Ascending aorta (tissue), 2 donors: Measurements from ENCODE around the gene SUPT20HL2. TPM values are rescaled to one million over a fixed set of nuclear protein-coding genes. Genes with fewer than 3 reads are reported as not detected.

Experiments used
- DNase-seq, 2 donors: peaks; one replicate each; pipeline ENCODE4 v3.0.0-alpha.2; 2019; ENCODE audit warnings: low spot score in 2 of 2
- H3K27ac ChIP-seq, 2 donors: fragments of 200-600 bp; sonication (generic); one replicate each; pipeline ENCODE4 v1.5.1; 2016 to 2017; ENCODE audit warnings: mild to moderate bottlenecking in 1 of 2
- H3K27me3 ChIP-seq: fragments of 200-600 bp; sonication (generic); one replicate; pipeline ENCODE4 v1.5.1; 2017
- H3K36me3 ChIP-seq, 2 donors: fragments of 200-600 bp; sonication (generic); one replicate each; pipeline ENCODE4 v1.5.1; 2016
- H3K4me1 ChIP-seq, 2 donors: fragments of 200-600 bp; sonication (generic); one replicate each; pipeline ENCODE4 v1.5.1; 2016 to 2017; ENCODE audit warnings: mild to moderate bottlenecking in 1 of 2
- H3K4me3 ChIP-seq, 2 donors: fragments of 200-600 bp; sonication (generic); one replicate each; pipeline ENCODE4 v1.5.1; 2016 to 2017; ENCODE audit warnings: mild to moderate bottlenecking in 1 of 2
- H3K9me3 ChIP-seq, 2 donors: fragments of 200-600 bp; sonication (generic); one replicate each; pipeline ENCODE4 v1.5.1; 2016
- intact Hi-C: fragments of 100-400 bp; cut with DNase I; formaldehyde crosslinking; loops from one replicate; pipeline ENCODE4 v1.15.1; 2023
- total RNA-seq: library from RNA; depleted of rRNA; stranded (reverse); fragments of >200 nt; gene quantifications from one replicate; pipeline ENCODE4 v1.1.0, GENCODE V29; 2016
- TF ChIP-seq, protein P1 (sequence below), 3 experiments: fragments of 200-600 bp in 2 of 3; fragments of 450-650 bp in 1 of 3; sonication (generic) in 2 of 3; IDR thresholded peaks; one replicate each; pipeline ENCODE4 v1.5.1; 2016 to 2019; ENCODE audit warnings: antibody characterized with exemption in 3 of 3, mild to moderate bottlenecking in 1 of 3, moderate library complexity in 1 of 3

SUPT20HL2 gene
- total RNA-seq, 1 donor from 2014 or later = 3.2 TPM

DNA sequence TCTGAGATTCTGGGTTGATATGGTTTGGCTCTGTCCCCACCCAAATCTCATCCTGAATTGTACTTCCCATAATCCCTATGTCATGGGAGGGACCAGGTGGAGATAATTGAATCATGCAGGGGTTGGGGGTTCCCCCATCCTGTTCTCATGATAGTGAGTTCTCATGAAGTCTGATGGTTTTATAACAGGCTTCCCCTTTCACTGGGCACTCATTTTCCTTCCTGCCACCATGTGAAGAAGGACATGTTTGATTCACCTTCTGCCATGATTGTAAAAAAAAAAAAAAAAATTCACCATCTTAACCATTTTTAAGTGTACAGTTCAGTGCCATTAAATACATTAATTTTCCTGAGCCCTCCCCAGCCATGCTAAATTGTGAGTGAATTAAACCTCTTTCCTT is 42.6 kb downstream of the SUPT20HL2 start:
- H3K36me3 ChIP-seq = no peaks in the 10 kb centered on the region
- DNase-seq = no peak
- no peak overlapping the region for H3K27ac ChIP-seq
- H3K4me3 ChIP-seq = no peak overlapping the region
- no peaks in the 10 kb centered on the region for H3K9me3 ChIP-seq
- intact Hi-C loops = no loop called here
- TF ChIP-seq, protein P1, sequence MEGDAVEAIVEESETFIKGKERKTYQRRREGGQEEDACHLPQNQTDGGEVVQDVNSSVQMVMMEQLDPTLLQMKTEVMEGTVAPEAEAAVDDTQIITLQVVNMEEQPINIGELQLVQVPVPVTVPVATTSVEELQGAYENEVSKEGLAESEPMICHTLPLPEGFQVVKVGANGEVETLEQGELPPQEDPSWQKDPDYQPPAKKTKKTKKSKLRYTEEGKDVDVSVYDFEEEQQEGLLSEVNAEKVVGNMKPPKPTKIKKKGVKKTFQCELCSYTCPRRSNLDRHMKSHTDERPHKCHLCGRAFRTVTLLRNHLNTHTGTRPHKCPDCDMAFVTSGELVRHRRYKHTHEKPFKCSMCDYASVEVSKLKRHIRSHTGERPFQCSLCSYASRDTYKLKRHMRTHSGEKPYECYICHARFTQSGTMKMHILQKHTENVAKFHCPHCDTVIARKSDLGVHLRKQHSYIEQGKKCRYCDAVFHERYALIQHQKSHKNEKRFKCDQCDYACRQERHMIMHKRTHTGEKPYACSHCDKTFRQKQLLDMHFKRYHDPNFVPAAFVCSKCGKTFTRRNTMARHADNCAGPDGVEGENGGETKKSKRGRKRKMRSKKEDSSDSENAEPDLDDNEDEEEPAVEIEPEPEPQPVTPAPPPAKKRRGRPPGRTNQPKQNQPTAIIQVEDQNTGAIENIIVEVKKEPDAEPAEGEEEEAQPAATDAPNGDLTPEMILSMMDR (IDR thresholded peaks at IDR 0.05) = no peak
- no peaks in the 10 kb centered on the region for H3K27me3 ChIP-seq
- H3K4me1 ChIP-seq = no peaks in the 10 kb centered on the region

DNA sequence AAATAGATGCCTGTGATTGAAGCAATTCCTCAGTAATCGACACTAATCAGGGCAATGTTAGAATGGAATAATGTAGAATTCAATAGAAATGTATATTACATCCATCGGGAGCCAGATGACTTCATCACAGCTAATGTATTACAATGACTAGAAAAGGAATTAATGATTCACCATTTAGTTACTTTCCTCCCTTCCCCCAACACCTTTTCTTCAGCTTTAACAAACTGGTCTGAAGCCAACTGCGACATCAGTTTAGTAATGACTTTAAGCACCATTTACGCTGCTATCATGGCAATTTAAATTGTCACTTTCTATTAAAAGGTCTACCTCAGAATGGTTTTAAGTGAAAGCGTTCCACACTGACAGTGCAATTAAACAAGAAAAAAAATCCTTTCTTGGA is 45.1 kb downstream of the SUPT20HL2 start:
- Histone ChIP-seq H3K4me1 (no peaks in the 10 kb centered on the region), H3K27me3 (no peaks in the 10 kb centered on the region), H3K36me3 (no peaks in the 10 kb centered on the region), H3K4me3 (no peak overlapping the region), H3K27ac (no peak overlapping the region), H3K9me3 (no peaks in the 10 kb centered on the region)
- intact Hi-C loops = no loop called here
- TF ChIP-seq, protein P1 (IDR thresholded peaks at IDR 0.05) = no peak
- DNase-seq = no peak

DNA sequence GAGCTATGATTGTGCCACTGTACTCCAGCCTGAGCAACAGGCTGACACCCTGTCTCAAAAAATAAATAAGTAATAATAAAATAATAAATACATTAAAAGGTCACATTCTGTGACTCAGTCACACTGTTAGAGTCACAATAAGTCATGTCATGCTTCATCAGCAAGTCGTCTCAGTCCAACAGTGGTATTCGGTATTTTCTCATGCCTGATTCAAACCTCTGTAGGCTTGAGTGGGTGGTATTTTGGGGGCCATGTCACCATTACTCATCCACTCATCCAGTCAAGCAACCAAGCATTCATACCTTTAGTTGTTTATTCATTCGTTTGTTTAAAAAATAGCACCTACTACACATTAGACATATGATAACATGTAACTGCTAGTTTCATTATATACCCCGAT is 46.9 kb downstream of the SUPT20HL2 start:
- Histone ChIP-seq H3K4me3 (no peak overlapping the region), H3K9me3 (no peaks in the 10 kb centered on the region), H3K4me1 (no peaks in the 10 kb centered on the region), H3K27me3 (no peaks in the 10 kb centered on the region), H3K36me3 (no peaks in the 10 kb centered on the region), H3K27ac (no peak overlapping the region)
- no peak for DNase-seq
- intact Hi-C loops = no loop called here
- TF ChIP-seq, protein P1 (IDR thresholded peaks at IDR 0.05) = no peak

DNA sequence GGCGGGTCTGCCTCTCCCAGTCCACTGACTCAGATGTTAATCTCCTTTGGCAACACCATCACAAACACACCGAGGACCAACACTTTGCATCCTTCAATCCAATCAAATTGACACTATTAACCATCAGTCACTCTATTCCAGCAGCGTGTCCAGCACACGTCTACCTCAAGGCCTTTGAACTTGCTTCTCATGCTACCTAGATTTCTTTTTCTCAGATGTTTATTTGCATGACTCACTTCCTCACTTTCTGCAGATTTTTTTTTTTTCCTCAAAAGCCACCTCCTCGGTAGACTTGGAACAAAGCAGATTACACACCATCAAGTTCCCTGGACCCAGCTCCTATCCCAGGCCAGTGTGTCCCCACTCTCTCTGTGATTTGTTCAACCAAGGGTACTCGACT is 49.5 kb downstream of the SUPT20HL2 start:
- no peak for DNase-seq
- Histone ChIP-seq H3K36me3 (no peaks in the 10 kb centered on the region), H3K4me3 (no peak overlapping the region), H3K27ac (no peak overlapping the region), H3K27me3 (no peaks in the 10 kb centered on the region), H3K9me3 (no peaks in the 10 kb centered on the region), H3K4me1 (no peaks in the 10 kb centered on the region)
- TF ChIP-seq, protein P1 (IDR thresholded peaks at IDR 0.05) = no peak
- intact Hi-C loops = no loop called here

DNA sequence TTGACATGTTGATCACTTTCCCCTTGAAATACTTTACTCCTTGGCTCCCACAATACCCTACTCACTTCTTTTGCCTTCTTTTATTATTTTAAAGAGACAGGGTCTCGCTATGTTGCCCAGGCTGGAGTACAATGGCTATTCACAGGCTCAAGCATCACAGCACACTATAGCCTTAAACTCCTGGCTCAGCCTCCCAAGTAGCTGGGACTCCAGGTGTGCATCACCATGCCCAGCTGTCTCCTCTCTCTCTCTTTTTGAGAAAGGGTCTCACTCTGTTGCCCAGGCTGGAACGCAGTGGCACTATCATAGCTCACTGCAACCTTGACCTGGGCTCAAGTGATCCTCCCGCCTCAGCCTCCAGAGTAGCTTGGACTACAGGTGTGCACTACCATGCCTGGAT is 51.6 kb downstream of the SUPT20HL2 start:
- TF ChIP-seq, protein P1 (IDR thresholded peaks at IDR 0.05) = no peak
- no peak overlapping the region for H3K27ac ChIP-seq
- intact Hi-C loops = no loop called here

More for the DNA sequence above, 51.6 kb downstream of the SUPT20HL2 start:
- H3K4me1 ChIP-seq = no peaks in the 10 kb centered on the region
- DNase-seq = no peak
- H3K27me3 ChIP-seq = no peaks in the 10 kb centered on the region
- no peaks in the 10 kb centered on the region for H3K9me3 ChIP-seq
- no peaks in the 10 kb centered on the region for H3K36me3 ChIP-seq
- H3K4me3 ChIP-seq = no peak overlapping the region

Other genes starting within 250 kb of the SUPT20HL2 start
- gene ZFX, start 164.3 kb downstream of the SUPT20HL2 start, total RNA-seq = 23.4 TPM
- gene SUPT20HL1, start 46.6 kb upstream of the SUPT20HL2 start, total RNA-seq = 1.7 TPM
- gene PDK3, start 151.2 kb upstream of the SUPT20HL2 start, total RNA-seq = 31.1 TPM